ENCODE measurements around the gene GPR141.

The GPR141 gene

DNA sequence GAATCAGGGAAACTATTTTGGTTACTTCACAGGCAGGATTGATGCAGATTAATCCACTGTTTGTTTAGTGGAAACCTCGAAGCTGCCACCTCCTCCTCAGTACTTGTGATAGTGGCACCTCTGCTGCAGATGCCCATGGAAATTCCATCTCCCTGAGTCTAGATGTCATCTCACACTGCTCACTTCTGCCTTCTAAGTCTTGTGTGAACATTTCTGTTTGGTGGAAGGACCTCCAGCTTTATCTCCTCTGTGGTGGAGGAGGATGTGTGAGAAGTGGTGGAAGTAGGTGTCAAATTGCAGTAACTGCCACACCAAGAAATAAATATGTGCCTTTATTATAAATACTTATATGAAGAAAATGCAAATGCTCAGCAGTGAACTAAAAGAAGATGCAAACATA is 25.8 kb upstream of the GPR141 start:
- no peak for DNase-seq (ENCODE audit: insufficient read length, low spot score)
- TF ChIP-seq, protein P1, sequence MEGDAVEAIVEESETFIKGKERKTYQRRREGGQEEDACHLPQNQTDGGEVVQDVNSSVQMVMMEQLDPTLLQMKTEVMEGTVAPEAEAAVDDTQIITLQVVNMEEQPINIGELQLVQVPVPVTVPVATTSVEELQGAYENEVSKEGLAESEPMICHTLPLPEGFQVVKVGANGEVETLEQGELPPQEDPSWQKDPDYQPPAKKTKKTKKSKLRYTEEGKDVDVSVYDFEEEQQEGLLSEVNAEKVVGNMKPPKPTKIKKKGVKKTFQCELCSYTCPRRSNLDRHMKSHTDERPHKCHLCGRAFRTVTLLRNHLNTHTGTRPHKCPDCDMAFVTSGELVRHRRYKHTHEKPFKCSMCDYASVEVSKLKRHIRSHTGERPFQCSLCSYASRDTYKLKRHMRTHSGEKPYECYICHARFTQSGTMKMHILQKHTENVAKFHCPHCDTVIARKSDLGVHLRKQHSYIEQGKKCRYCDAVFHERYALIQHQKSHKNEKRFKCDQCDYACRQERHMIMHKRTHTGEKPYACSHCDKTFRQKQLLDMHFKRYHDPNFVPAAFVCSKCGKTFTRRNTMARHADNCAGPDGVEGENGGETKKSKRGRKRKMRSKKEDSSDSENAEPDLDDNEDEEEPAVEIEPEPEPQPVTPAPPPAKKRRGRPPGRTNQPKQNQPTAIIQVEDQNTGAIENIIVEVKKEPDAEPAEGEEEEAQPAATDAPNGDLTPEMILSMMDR (IDR thresholded peaks at IDR 0.05; ENCODE audit: insufficient read depth, missing control alignments) = no peak
- FAIRE-seq = no peak

DNA sequence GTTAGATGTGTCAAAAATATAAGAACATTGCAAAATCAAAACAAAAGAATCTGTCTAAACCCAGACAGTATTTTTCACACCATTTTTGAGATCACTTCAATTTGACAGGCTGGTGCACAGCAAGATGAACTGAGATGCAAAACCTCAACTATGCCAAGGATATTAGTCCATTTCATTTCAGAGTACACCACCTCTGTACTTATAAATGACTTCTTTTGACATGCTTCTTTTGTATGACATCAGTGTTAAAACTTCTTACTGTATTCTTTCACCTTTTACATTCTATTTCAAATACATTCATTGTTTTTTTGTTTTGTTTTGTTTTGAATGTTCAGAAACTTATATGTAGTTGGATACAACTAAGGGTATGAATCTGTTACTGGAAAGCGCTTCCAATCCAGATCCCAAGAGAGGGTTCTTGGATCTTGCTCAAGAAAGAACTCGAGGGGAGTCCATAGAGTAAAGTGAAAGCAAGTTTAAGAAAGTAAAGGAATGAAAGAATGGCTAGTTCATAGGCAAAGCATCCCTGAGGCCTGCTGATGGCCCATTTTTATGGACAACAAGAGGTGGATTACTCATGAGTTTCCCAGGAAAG is 23.5 kb upstream of the GPR141 start:
- FAIRE-seq (no peak), DNase-seq (ENCODE audit: insufficient read length, low spot score) (no peak)
- TF ChIP-seq, protein P1 (IDR thresholded peaks at IDR 0.05; ENCODE audit: insufficient read depth, missing control alignments) = no peak

DNA sequence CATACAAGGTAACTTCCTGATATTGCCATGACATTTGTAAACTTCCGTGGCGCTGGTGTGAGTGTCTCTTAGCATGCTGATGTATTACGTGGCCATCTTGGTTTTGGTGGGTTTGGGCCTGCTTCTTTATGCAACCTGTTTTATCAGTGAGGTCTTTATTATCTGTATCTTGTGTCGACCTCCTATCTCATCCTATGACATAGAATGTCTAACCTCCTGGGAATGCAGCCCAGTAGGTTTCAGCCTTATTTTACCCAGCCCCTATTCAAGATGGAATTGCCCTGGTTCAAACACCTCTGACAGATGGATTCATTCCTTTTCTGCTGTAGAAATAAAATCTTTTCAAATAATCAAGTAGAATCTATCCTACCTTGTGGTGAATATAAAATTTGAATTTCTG is 23.0 kb upstream of the GPR141 start:
- no peak for FAIRE-seq
- TF ChIP-seq, protein P1 (IDR thresholded peaks at IDR 0.05; ENCODE audit: insufficient read depth, missing control alignments) = no peak
- no peak for DNase-seq (ENCODE audit: insufficient read length, low spot score)

DNA sequence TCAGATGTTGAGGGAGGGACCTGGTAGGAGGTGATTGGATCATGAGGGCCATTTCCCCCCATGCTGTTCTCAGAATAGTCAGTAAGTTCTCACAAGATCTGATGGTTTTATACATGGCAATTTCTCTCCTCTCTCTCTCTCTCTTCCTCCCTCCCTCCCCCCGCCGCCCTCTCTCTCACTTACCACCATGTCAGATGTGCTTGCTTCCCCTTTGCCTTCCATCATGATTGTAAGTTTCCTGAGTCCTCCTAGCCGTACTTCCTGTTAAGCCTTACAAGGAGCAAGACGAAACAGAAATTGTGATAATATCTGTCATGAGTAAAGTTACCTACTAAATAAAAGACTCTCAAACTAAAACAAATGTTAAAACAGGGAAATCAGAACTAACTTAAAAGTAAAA is 19.9 kb upstream of the GPR141 start:
- DNase-seq (ENCODE audit: insufficient read length, low spot score) (no peak), FAIRE-seq (no peak)
- TF ChIP-seq, protein P1 (IDR thresholded peaks at IDR 0.05; ENCODE audit: insufficient read depth, missing control alignments) = no peak

DNA sequence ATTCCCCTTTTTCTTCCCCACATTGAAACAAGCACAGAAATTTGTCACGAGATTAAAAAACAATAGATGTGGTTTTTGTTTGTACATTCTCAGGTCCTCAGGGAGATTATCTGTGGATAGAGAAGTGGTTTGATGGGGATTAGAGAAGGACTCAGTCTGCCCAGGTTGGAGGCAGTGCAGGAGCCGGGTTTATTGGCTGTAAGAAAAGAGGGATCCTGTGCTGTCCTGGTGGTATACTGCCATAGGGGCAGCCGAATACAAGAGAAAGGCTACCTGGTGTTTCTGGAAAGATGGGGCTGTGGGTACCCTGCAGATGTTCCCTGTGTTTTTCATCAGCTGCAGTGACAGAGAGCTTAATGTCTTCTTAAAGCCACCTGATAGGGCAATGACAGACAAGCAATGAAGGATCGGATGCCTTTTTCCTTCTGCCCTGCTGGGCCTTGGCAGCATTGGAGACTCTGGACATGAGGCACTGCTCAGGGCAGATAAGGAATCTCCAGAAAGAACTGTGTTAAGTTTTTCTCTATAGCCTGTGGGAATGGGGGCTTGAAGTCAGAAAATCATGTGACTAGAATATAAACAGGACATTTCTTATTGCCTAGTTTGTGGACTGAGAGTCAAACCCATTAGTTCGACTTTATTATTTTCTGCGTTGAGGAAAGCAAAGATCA is 18.1 kb upstream of the GPR141 start:
- FAIRE-seq = peak; percentile 75

DNA sequence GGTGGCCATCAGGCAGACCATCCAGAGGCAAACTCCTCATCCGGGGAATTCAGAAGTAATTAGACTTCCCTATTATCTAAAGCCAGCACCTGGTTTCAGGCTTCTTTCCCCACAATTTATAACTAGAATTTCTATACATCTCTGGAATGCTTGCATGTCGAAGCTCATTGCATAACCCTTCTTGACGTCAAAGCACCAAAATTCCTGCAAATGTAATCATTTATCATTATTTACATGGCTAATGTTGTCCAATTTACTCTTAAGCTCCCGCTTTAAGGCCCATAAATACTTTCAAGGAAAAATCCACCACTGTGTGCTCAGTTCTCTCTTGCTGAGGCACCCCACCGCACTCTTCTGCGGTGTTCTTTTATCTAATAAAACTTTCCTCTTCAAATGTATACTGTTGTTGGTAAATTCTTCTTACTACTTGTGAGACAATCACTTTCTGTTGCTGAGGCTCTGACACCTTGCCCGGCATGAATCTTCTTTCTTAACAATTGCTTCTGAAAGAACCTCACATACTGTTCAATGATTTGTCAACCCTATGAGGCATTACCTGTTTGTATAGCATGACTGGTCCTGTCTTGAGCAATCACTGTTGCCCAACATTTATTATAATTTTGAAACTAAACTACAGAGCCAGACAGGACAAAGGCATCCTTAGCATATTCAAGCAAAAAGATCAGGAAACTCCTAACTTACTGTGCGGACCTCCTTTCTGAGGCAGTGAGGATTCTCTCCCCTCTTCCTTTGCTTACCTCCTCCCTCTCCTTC is 17.4 kb upstream of the GPR141 start:
- FAIRE-seq (no peak), DNase-seq (ENCODE audit: insufficient read length, low spot score) (no peak)

More for the DNA sequence above, 18.1 kb upstream of the GPR141 start:
- TF ChIP-seq, protein P1 (IDR thresholded peaks at IDR 0.05; ENCODE audit: insufficient read depth, missing control alignments) = no peak
- no peak for DNase-seq (ENCODE audit: insufficient read length, low spot score)

More for the DNA sequence above, 17.4 kb upstream of the GPR141 start:
- TF ChIP-seq, protein P1 (IDR thresholded peaks at IDR 0.05; ENCODE audit: insufficient read depth, missing control alignments) = no peak

Data from D721Med (cell line).